Measurements from ENCODE around the gene PHLPP1. TPM values are rescaled to one million over a fixed set of nuclear protein-coding genes. Genes with fewer than 3 reads are reported as not detected.
A peak's percentile ranks its signal among the peaks of the same experiment; 100 is the strongest.

PHLPP1 gene
- total RNA-seq, 1 experiment from 2014 or later = 14.7 TPM

DNA sequence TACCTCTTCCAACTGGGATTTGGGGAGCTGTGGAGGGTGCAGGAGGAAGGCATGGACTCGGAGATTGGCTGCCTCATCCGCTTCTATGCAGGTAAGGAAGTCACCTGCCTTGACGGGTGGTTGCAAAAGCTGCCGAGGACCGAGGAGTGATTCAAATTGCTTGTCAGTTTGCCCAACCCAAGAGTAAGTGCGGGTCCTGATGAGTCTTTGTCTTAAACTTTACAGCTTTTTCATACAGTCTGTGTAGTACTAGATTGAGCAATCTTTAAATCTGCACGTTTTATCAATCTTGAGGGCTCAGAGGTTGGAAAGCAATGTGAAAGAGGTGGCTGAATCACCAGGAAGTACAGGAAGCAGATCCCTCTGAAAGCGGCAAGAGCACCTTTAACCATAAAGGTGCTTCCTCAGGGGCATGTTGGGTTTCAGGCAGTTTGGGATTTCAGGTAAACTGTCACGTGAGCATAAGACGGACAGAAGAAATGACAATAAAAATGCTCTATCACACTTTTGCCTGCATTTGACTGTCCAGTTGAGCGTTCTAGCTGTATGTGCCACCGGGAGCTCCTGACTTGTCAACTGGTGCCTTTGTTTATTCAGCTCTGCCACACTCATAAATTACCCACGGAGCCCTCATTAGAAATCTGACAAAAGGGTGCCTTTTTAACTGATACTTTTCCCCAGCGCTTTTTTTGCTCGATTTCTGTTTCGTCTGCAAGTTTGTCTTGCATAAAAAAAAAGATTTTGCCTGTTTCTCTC lies 2.0 kb downstream of the PHLPP1 start:
- DNase-seq (ENCODE audit: low read depth, low spot score) (peak; percentile 34), ATAC-seq (no peak)
- Histone ChIP-seq H3K4me3 (replicated peaks in 1 of 2; ENCODE audit: low read depth in 1 of 2, low read length in 2 of 2) (peak overlapping the region; percentile 49 to 66), H2AFZ (ENCODE audit: low read depth, low read length, poor library complexity, severe bottlenecking) (no peak overlapping the region), H3K36me3 (ENCODE audit: control insufficient read depth in 1 of 2, insufficient read depth in 2 of 2, low read length in 2 of 2) (no peaks in the 10 kb centered on the region), H3K79me2 (ENCODE audit: insufficient read depth, low read length) (peaks cover 45% of the 10 kb centered on the region), H3K4me2 (ENCODE audit: low read length) (peak overlapping the region; percentile 82), H3K9me2 (ENCODE audit: insufficient read depth) (no peaks in the 10 kb centered on the region), H3K9me3 (ENCODE audit: control insufficient read depth in 1 of 2, insufficient read depth in 1 of 2, low read depth in 1 of 2, low read length in 2 of 2) (no peaks in the 10 kb centered on the region), H3K27ac (ENCODE audit: low read depth, low read length) (peak overlapping the region; percentile 15), H3K4me1 (ENCODE audit: control insufficient read depth in 1 of 2, insufficient read depth in 2 of 2, low read length in 2 of 2) (peaks cover 8 to 27% of the 10 kb centered on the region in 2 experiments), H3K9ac (ENCODE audit: low read length) (peak overlapping the region; percentile 56), H4K20me1 (ENCODE audit: insufficient read depth) (no peaks in the 10 kb centered on the region), H3K27me3 (ENCODE audit: insufficient read depth, low read length) (no peaks in the 10 kb centered on the region)
- TF ChIP-seq SRF (IDR thresholded peaks at IDR 0.05; ENCODE audit: low read depth) (no peak), SIN3A (IDR thresholded peaks at IDR 0.05; ENCODE audit: low read depth) (no peak), RAD21 (IDR thresholded peaks at IDR 0.05; ENCODE audit: low read depth) (no peak), EZH2phosphoT487 (IDR thresholded peaks at IDR 0.05; ENCODE audit: borderline replicate concordance) (no peak), JUND (IDR thresholded peaks at IDR 0.05) (no peak), EZH2 (IDR thresholded peaks at IDR 0.05) (no peak), ZNF274 (IDR thresholded peaks at IDR 0.05; ENCODE audit: low read depth, low read length) (no peak), POLR2AphosphoS5 (IDR thresholded peaks at IDR 0.05; ENCODE audit: low read depth, low read length) (no peak), SP1 (IDR thresholded peaks at IDR 0.05; ENCODE audit: low read depth) (no peak), ZFX (IDR thresholded peaks at IDR 0.05) (no peak), CBX3 (IDR thresholded peaks at IDR 0.05; ENCODE audit: low read depth) (no peak), FOSL1 (IDR thresholded peaks at IDR 0.05; ENCODE audit: low read depth) (no peak)
- TF ChIP-seq, protein P1, sequence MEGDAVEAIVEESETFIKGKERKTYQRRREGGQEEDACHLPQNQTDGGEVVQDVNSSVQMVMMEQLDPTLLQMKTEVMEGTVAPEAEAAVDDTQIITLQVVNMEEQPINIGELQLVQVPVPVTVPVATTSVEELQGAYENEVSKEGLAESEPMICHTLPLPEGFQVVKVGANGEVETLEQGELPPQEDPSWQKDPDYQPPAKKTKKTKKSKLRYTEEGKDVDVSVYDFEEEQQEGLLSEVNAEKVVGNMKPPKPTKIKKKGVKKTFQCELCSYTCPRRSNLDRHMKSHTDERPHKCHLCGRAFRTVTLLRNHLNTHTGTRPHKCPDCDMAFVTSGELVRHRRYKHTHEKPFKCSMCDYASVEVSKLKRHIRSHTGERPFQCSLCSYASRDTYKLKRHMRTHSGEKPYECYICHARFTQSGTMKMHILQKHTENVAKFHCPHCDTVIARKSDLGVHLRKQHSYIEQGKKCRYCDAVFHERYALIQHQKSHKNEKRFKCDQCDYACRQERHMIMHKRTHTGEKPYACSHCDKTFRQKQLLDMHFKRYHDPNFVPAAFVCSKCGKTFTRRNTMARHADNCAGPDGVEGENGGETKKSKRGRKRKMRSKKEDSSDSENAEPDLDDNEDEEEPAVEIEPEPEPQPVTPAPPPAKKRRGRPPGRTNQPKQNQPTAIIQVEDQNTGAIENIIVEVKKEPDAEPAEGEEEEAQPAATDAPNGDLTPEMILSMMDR (IDR thresholded peaks at IDR 0.05 in 2 of 3, conservative IDR thresholded peaks at IDR 0.05 in 1 of 3; ENCODE audit: borderline replicate concordance in 1 of 3, insufficient read depth in 1 of 3, low read depth in 2 of 3, low read length in 2 of 3) = no peak
- CTCF ChIA-PET = interaction anchor here (0.7 to 1.9 kb wide), 2 partner anchors 241 to 266 kb away, joined by 3 to 9 read pairs; no protein-coding TSS in a partner anchor
- RAD21 ChIA-PET (ENCODE audit: low non-redundant PET in 1 of 2, low total read pairs in 2 of 2, uncharacterized antibody in 2 of 2, unreplicated experiment in 2 of 2) = interaction anchor here (0.6 to 1.1 kb wide), 5 partner anchors 154 to 292 kb away, joined by 3 to 6 read pairs (median 3); no protein-coding TSS in a partner anchor
- intact Hi-C loops (cut with micrococcal nuclease) = loop anchor here (5.0 kb wide), 1 partner anchor 155 kb away; no protein-coding TSS in a partner anchor
- TSS peak; percentile 39 for BruUV-seq (replicated peaks)
- POLR2A ChIA-PET = interaction anchor here (0.7 to 1.1 kb wide), 2 partner anchors 9 to 22 kb away, joined by 4 to 6 read pairs; no protein-coding TSS in a partner anchor

Measured in HCT116 (cell line).